H9 (cell line): ENCODE results near the gene PNO1. TPM values are rescaled to one million over a fixed set of nuclear protein-coding genes. Genes with fewer than 3 reads are reported as not detected.

Source experiments
- DNase-seq: peaks from one replicate; pipeline ENCODE4 v3.0.0-alpha.2; 2017
- H2AFZ ChIP-seq: one replicate; pipeline ENCODE4 v1.6.1; 2013; ENCODE audit warnings: mild to moderate bottlenecking, low read length, control low read depth, moderate library complexity
- H2AK5ac ChIP-seq: 2 replicates; pipeline ENCODE4 v1.6.1; 2013; ENCODE audit warnings: low read length, control low read depth, mixed read lengths; ENCODE audit not compliant: insufficient read length
- H2BK120ac ChIP-seq: one replicate; pipeline ENCODE4 v1.6.1; 2013; ENCODE audit warnings: low read depth, mild to moderate bottlenecking, low read length, control low read depth, inconsistent platforms; ENCODE audit not compliant: poor library complexity, severe bottlenecking
- H2BK12ac ChIP-seq: 2 replicates; pipeline ENCODE4 v1.6.1; 2013; ENCODE audit warnings: low read length, control low read depth, mixed read lengths, low read depth; ENCODE audit not compliant: insufficient read length
- H2BK15ac ChIP-seq: 2 replicates; pipeline ENCODE4 v1.6.1; 2013; ENCODE audit warnings: low read depth, low read length, control low read depth
- H2BK20ac ChIP-seq: one replicate; pipeline ENCODE4 v1.6.1; 2013; ENCODE audit warnings: low read depth, mild to moderate bottlenecking, low read length, control low read depth, inconsistent platforms; ENCODE audit not compliant: poor library complexity, severe bottlenecking
- H2BK5ac ChIP-seq: 2 replicates; pipeline ENCODE4 v1.6.1; 2013; ENCODE audit warnings: low read length, control low read depth, mixed read lengths; ENCODE audit not compliant: insufficient read length
- H3K14ac ChIP-seq: 2 replicates; pipeline ENCODE4 v1.6.1; 2013; ENCODE audit warnings: low read length, control low read depth; ENCODE audit not compliant: insufficient read depth
- H3K18ac ChIP-seq: 2 replicates; pipeline ENCODE4 v1.6.1; 2013; ENCODE audit warnings: low read depth, mild to moderate bottlenecking, mixed read lengths, low read length, control low read depth; ENCODE audit not compliant: insufficient read length
- H3K23ac ChIP-seq: 2 replicates; pipeline ENCODE4 v1.6.1; 2013; ENCODE audit warnings: low read length, control low read depth, mixed read lengths, low read depth; ENCODE audit not compliant: insufficient read length
- H3K23me2 ChIP-seq: 2 replicates; pipeline ENCODE4 v1.6.1; 2013; ENCODE audit warnings: low read depth, mild to moderate bottlenecking, mixed read lengths, low read length, control low read depth; ENCODE audit not compliant: insufficient read length, poor library complexity, severe bottlenecking
- H3K27ac ChIP-seq: 2 replicates; pipeline ENCODE4 v1.5.1; 2013; ENCODE audit warnings: low read length, control low read depth, mixed read lengths, low read depth; ENCODE audit not compliant: insufficient read length
- H3K27me3 ChIP-seq: 2 replicates; pipeline ENCODE4 v1.6.1; 2013; ENCODE audit warnings: low read length, control low read depth, inconsistent platforms; ENCODE audit not compliant: insufficient read depth
- H3K4ac ChIP-seq: 2 replicates; pipeline ENCODE4 v1.6.1; 2013; ENCODE audit warnings: low read depth, mild to moderate bottlenecking, control low read depth, inconsistent platforms, low read length, moderate library complexity
- H3K4me1 ChIP-seq: 2 replicates; pipeline ENCODE4 v1.6.1; 2013; ENCODE audit warnings: low read length, control low read depth, inconsistent platforms; ENCODE audit not compliant: insufficient read depth
- H3K4me2 ChIP-seq: 2 replicates; pipeline ENCODE4 v1.6.1; 2013; ENCODE audit warnings: low read length, control low read depth, mixed read lengths; ENCODE audit not compliant: insufficient read length, insufficient read depth
- H3K56ac ChIP-seq: 2 replicates; pipeline ENCODE4 v1.6.1; 2013; ENCODE audit warnings: low read depth, mild to moderate bottlenecking, mixed read lengths, low read length, control low read depth; ENCODE audit not compliant: insufficient read length
- H3K79me1 ChIP-seq: 2 replicates; pipeline ENCODE4 v1.6.1; 2013; ENCODE audit warnings: low read depth, mild to moderate bottlenecking, moderate library complexity, low read length, control low read depth, inconsistent platforms; ENCODE audit not compliant: insufficient read depth, poor library complexity, severe bottlenecking
- H3K79me2 ChIP-seq: 2 replicates; pipeline ENCODE4 v1.6.1; 2013; ENCODE audit warnings: low read length, control low read depth, inconsistent platforms; ENCODE audit not compliant: insufficient read depth
- H3K9ac ChIP-seq: 2 replicates; pipeline ENCODE4 v1.6.1; 2013; ENCODE audit warnings: low read length, control low read depth, mixed read lengths; ENCODE audit not compliant: insufficient read length; ENCODE audit errors: extremely low read depth
- H3K9me3 ChIP-seq: one replicate; pipeline ENCODE4 v1.6.1; 2013; ENCODE audit warnings: low read depth, low read length, inconsistent platforms; ENCODE audit not compliant: control insufficient read depth
- H3T11ph ChIP-seq: one replicate; pipeline ENCODE4 v1.6.1; 2013; ENCODE audit warnings: mild to moderate bottlenecking, low read length, control low read depth, inconsistent platforms
- H4K20me1 ChIP-seq: one replicate; pipeline ENCODE4 v1.6.1; 2013; ENCODE audit not compliant: control insufficient read depth, insufficient read length, insufficient read depth
- H4K5ac ChIP-seq: 2 replicates; pipeline ENCODE4 v1.6.1; 2013; ENCODE audit warnings: low read depth, mild to moderate bottlenecking, mixed read lengths, low read length, control low read depth; ENCODE audit not compliant: insufficient read length
- H4K8ac ChIP-seq: replicated peaks from 2 replicates; pipeline ENCODE4 v1.6.1; 2013; ENCODE audit warnings: low read length, control low read depth, mixed read lengths, low read depth; ENCODE audit not compliant: insufficient read length
- H4K91ac ChIP-seq: 2 replicates; pipeline ENCODE4 v1.6.1; 2013; ENCODE audit warnings: low read depth, mild to moderate bottlenecking, moderate library complexity, mixed read lengths, low read length, control low read depth; ENCODE audit not compliant: insufficient read length
- H3K27ac Mint-ChIP-seq, 3 experiments: 2 replicates in 2 of 3; 3 replicates in 1 of 3; pipeline ENCODE4 v1.8.0; 2020 to 2021; ENCODE audit warnings: mixed read lengths in 3 of 3, mild to moderate bottlenecking in 1 of 3, moderate library complexity in 1 of 3
- H3K27me3 Mint-ChIP-seq: 2 replicates; pipeline ENCODE4 v1.8.0; 2021; ENCODE audit warnings: low read depth, mild to moderate bottlenecking, moderate library complexity, mixed read lengths
- H3K36me3 Mint-ChIP-seq, 3 experiments: 2 replicates in 2 of 3; 3 replicates in 1 of 3; pipeline ENCODE4 v1.8.0; 2020 to 2021; ENCODE audit warnings: low read depth in 3 of 3, mixed read lengths in 3 of 3; ENCODE audit not compliant: insufficient read depth in 1 of 3
- H3K4me1 Mint-ChIP-seq, 2 experiments: 2 replicates each; pipeline ENCODE4 v1.8.0; 2020; ENCODE audit warnings: mixed read lengths in 2 of 2
- H3K4me3 Mint-ChIP-seq, 2 experiments: 2 replicates in 1 of 2; 3 replicates in 1 of 2; pipeline ENCODE4 v1.8.0; 2020 to 2021; ENCODE audit warnings: mild to moderate bottlenecking in 2 of 2, mixed read lengths in 2 of 2, moderate library complexity in 1 of 2
- H3K9me3 Mint-ChIP-seq, 2 experiments: 2 replicates in 1 of 2; 3 replicates in 1 of 2; pipeline ENCODE4 v1.8.0; 2020; ENCODE audit warnings: mild to moderate bottlenecking in 2 of 2, mixed read lengths in 2 of 2, moderate library complexity in 1 of 2
- WGBS: extraction: QIAGEN DNeasy Blood & Tissue Kit; methylation state at CpG from one replicate; pipeline ENCODE4 v1.1.7; 2013; ENCODE audit warnings: missing lambda C conversion rate, low lambda C conversion rate, mixed read lengths; ENCODE audit not compliant: insufficient read length; ENCODE audit errors: extremely low coverage; 5-methylcytosine and 5-hydroxymethylcytosine counted together
- total RNA-seq: library from RNA; stranded (reverse); gene quantifications from 2 replicates; pipeline ENCODE4 v1.2.1, GENCODE V29; 2021
- TF ChIP-seq, protein P1 (sequence below): fragments of 200-600 bp; sonication (generic); conservative IDR thresholded peaks from 3 replicates; pipeline ENCODE4 v1.8.0; 2021; ENCODE audit warnings: antibody characterized with exemption, mild to moderate bottlenecking

PNO1 gene
- total RNA-seq, 1 experiment from 2014 or later: 46.5 TPM

DNA sequence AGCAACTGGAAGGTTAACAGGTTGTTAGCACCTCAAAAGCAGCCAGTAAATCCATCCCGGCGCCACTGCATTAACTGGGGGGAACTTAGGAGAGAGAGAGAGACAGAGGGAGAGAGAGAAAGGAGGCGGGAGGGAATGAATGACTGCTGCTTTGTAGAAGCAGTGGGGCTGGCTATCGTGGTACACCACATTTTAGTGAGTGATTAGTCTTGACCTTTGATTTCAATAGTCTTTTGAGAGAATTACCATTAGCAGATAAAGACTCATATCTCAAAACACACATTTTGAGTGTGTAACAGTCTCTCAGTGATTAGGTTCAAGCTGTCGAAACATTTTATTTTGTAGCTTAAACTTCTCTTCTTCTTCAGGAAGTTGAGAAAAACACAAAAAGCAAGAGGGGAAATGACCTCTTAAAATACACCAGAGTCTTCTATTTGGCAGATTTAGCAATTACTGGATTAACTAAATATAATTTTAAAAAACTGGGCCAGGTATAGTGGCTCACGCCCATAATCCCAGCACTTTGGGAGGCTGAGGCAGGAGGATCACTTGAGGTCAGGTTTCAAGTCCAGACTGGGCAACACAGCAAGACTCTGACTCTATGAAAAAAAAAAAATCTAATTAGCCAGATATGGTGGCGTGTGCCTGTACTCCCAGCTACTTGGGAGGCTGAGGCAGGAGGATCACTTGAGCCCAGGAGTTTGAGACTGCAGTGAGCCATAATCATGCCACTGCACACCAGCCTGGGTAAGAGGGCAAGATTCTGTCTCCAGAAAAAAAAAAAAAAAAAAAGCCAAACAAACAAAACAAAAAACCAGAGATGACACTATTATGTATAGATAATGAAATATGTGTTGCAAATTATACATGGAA is 22.0 kb upstream of the PNO1 start:
- H3K9me3 ChIP-seq: no peaks in the 10 kb centered on the region
- no peaks in the 10 kb centered on the region for H3K27me3 ChIP-seq
- no peak overlapping the region for H3T11ph ChIP-seq
- no peaks in the 10 kb centered on the region for H3K79me1 ChIP-seq
- no peak overlapping the region for H2BK15ac ChIP-seq
- H4K91ac ChIP-seq: no peak overlapping the region
- no peak overlapping the region for H3K56ac ChIP-seq
- no peak overlapping the region for H2AK5ac ChIP-seq
- H3K4me2 ChIP-seq: no peak overlapping the region
- no peaks in the 10 kb centered on the region for H3K4me1 Mint-ChIP-seq
- no peaks in the 10 kb centered on the region for H3K79me2 ChIP-seq
- no peak overlapping the region for H3K4me3 Mint-ChIP-seq
- no peak overlapping the region for H2BK120ac ChIP-seq
- no peak overlapping the region for H3K14ac ChIP-seq
- no peaks in the 10 kb centered on the region for H3K27me3 Mint-ChIP-seq
- no peaks in the 10 kb centered on the region for H4K20me1 ChIP-seq
- H2BK12ac ChIP-seq: no peak overlapping the region
- no peak for DNase-seq
- no CpG with 5 or more reads among the region's 7 CpGs for WGBS
- no peaks in the 10 kb centered on the region for H3K9me3 Mint-ChIP-seq
- TF ChIP-seq, protein P1, sequence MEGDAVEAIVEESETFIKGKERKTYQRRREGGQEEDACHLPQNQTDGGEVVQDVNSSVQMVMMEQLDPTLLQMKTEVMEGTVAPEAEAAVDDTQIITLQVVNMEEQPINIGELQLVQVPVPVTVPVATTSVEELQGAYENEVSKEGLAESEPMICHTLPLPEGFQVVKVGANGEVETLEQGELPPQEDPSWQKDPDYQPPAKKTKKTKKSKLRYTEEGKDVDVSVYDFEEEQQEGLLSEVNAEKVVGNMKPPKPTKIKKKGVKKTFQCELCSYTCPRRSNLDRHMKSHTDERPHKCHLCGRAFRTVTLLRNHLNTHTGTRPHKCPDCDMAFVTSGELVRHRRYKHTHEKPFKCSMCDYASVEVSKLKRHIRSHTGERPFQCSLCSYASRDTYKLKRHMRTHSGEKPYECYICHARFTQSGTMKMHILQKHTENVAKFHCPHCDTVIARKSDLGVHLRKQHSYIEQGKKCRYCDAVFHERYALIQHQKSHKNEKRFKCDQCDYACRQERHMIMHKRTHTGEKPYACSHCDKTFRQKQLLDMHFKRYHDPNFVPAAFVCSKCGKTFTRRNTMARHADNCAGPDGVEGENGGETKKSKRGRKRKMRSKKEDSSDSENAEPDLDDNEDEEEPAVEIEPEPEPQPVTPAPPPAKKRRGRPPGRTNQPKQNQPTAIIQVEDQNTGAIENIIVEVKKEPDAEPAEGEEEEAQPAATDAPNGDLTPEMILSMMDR: no peak
- H3K18ac ChIP-seq: no peak overlapping the region
- H3K9ac ChIP-seq: no peak overlapping the region
- H2BK5ac ChIP-seq: no peak overlapping the region
- H3K36me3 Mint-ChIP-seq: peaks cover 8 to 37% (median 26%) of the 10 kb centered on the region in 3 experiments; a peak in 6 of 7 replicates
- H2BK20ac ChIP-seq: no peak overlapping the region
- H2AFZ ChIP-seq: no peak overlapping the region
- H4K8ac ChIP-seq: no peak overlapping the region
- H3K23ac ChIP-seq: no peak overlapping the region
- H3K27ac ChIP-seq: no peak overlapping the region
- no peak overlapping the region for H3K4ac ChIP-seq
- no peak overlapping the region for H4K5ac ChIP-seq
- H3K27ac Mint-ChIP-seq: peak overlapping the region in 1 of 3 experiments; percentile 23; a peak in 1 of 7 replicates
- H3K23me2 ChIP-seq: no peaks in the 10 kb centered on the region
- H3K4me1 ChIP-seq: no peaks in the 10 kb centered on the region
